GM10266 (cell line): ENCODE measurements around the gene KCNQ2.
"Not testable (repeated sequence)": the region's sequence is repeated elsewhere in the genome, so short reads cannot be mapped to it uniquely, and the experiment has no call there.

Experiments
- DNase-seq: peaks from one replicate; pipeline ENCODE4 v3.0.0; 2012; ENCODE audit errors: extremely low spot score
- TF ChIP-seq, protein P1 (sequence below): IDR thresholded peaks from 2 replicates; pipeline ENCODE4 v1.5.1; 2012; ENCODE audit warnings: mild to moderate bottlenecking, low read depth; ENCODE audit not compliant: control insufficient read depth, insufficient read depth; ENCODE audit errors: missing control alignments

Gene KCNQ2

GRCh38 chr20:63518351-63518861 lies 46.0 kb upstream of the KCNQ2 start:
- DNase-seq = no peak
- TF ChIP-seq, protein P1, sequence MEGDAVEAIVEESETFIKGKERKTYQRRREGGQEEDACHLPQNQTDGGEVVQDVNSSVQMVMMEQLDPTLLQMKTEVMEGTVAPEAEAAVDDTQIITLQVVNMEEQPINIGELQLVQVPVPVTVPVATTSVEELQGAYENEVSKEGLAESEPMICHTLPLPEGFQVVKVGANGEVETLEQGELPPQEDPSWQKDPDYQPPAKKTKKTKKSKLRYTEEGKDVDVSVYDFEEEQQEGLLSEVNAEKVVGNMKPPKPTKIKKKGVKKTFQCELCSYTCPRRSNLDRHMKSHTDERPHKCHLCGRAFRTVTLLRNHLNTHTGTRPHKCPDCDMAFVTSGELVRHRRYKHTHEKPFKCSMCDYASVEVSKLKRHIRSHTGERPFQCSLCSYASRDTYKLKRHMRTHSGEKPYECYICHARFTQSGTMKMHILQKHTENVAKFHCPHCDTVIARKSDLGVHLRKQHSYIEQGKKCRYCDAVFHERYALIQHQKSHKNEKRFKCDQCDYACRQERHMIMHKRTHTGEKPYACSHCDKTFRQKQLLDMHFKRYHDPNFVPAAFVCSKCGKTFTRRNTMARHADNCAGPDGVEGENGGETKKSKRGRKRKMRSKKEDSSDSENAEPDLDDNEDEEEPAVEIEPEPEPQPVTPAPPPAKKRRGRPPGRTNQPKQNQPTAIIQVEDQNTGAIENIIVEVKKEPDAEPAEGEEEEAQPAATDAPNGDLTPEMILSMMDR = no peak

GRCh38 chr20:63517376-63518309 lies 45.2 kb upstream of the KCNQ2 start:
- TF ChIP-seq, protein P1 = no peak
- no peak for DNase-seq

DNA sequence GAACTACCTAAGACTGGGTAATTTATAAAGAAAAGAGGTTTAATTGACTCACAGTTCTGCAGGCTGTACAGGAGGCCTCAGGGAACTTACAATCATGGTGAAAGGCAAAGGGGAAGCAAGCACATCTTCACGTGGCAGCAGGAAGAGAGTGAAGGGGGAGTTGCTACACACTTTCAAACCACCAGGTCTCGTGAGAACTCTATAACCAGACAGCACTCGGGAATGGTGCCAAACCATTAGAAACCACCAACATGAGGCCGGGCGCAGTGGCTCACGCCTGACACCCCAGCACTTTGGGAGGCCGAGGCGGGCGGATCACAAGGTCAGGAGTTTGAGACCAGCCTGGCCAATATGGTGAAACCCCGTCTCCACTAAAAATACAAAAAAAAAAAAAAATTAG lies 42.1 kb upstream of the KCNQ2 start:
- DNase-seq = not testable (repeated sequence)

GRCh38 chr20:63513207-63513606 lies 40.8 kb upstream of the KCNQ2 start:
- TF ChIP-seq, protein P1 = no peak

DNA sequence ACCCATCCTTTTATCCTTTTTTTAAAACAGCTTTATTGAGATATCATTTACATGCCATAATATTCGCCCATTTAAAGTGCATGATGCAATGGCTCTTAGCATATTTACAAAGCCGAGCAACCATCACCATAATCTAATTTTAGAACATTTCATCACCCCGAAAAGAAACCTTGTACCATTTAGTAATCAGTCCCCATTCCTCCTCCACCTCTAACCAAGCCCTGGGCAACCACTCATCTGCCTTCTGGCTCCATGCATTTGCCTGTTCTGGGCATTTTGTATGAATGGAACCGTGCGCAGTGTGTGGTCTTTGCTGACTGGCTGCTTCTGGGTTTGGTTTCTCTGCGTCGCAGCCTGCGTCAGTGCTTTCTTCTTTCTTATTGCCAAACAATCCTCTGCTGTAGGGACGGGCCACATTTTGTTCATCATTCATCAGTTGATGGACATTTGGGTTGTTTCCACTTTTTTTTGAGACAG lies 36.7 kb upstream of the KCNQ2 start:
- TF ChIP-seq, protein P1 = no peak
- no peak for DNase-seq

More at GRCh38 chr20:63513207-63513606, 40.8 kb upstream of the KCNQ2 start:
- DNase-seq = no peak

GRCh38 chr20:63508072-63508768 lies 35.8 kb upstream of the KCNQ2 start:
- no peak for DNase-seq
- TF ChIP-seq, protein P1 = no peak

- no peak for DNase-seq
- TF ChIP-seq, protein P1 = no peak
Measured at GRCh38 chr20:63507083-63507743, 34.8 kb upstream of the KCNQ2 start.
